Tibial nerve (tissue), 4 donors: ENCODE data around the gene FGGY. TPM values are rescaled to one million over a fixed set of nuclear protein-coding genes. Genes with fewer than 3 reads are reported as not detected.

ENCODE experiments used
- DNase-seq, 2 donors: peaks; one replicate each; pipeline ENCODE4 v3.0.0-alpha.2; 2019; ENCODE audit warnings: low spot score in 2 of 2
- H3K27ac ChIP-seq, 4 donors: fragments of 200-600 bp; sonication (generic) in 3 of 4; one replicate each; pipeline ENCODE4 v1.5.1; 2017 to 2019; ENCODE audit warnings: mild to moderate bottlenecking in 1 of 4
- H3K27me3 ChIP-seq, 2 donors: fragments of 200-600 bp; sonication (generic) in 1 of 2; one replicate each; pipeline versions ENCODE4 v1.5.1 to v1.6.0; 2017 to 2019
- H3K36me3 ChIP-seq, 3 donors: fragments of 200-600 bp; sonication (generic); one replicate each; pipeline ENCODE4 v1.5.1; 2018 to 2019
- H3K4me1 ChIP-seq, 4 donors: fragments of 200-600 bp; sonication (generic) in 3 of 4; one replicate each; pipeline ENCODE4 v1.5.1; 2017 to 2019
- H3K4me3 ChIP-seq, 4 donors: fragments of 200-600 bp; sonication (generic) in 3 of 4; one replicate each; pipeline ENCODE4 v1.5.1; 2017 to 2019; ENCODE audit warnings: mild to moderate bottlenecking in 1 of 4, moderate library complexity in 1 of 4
- H3K9me3 ChIP-seq, 4 donors: fragments of 200-600 bp; sonication (generic) in 3 of 4; one replicate each; pipeline ENCODE4 v1.5.1; 2017 to 2019
- EP300 ChIP-seq, 2 donors: sonication (generic); formaldehyde crosslinking; IDR thresholded peaks; one replicate each; pipeline ENCODE4 v1.6.1; 2017; ENCODE audit warnings: antibody characterized with exemption in 2 of 2, mild to moderate bottlenecking in 1 of 2
- POLR2A ChIP-seq, 2 donors: fragments of 450-650 bp; IDR thresholded peaks; one replicate each; pipeline ENCODE4 v1.6.1; 2017; ENCODE audit warnings: antibody characterized with exemption in 2 of 2, mild to moderate bottlenecking in 2 of 2, moderate library complexity in 2 of 2
- WGBS, 2 donors: methylation state at CpG; one replicate each; pipeline ENCODE4 v1.1.5; 2018; 5-methylcytosine and 5-hydroxymethylcytosine counted together
- total RNA-seq, 4 donors: library from RNA; depleted of rRNA; stranded (reverse); fragments of >200 nt; gene quantifications; one replicate each; pipeline ENCODE4 v1.1.0, GENCODE V29; 2016
- TF ChIP-seq, protein P1 (sequence below), 5 experiments: fragments of 200-600 bp in 3 of 5; fragments of 450-650 bp in 2 of 5; sonication (generic) in 3 of 5; IDR thresholded peaks; one replicate each; pipeline ENCODE4 v1.5.1; 2016 to 2019; ENCODE audit warnings: antibody characterized with exemption in 5 of 5, mild to moderate bottlenecking in 3 of 5, moderate library complexity in 2 of 5

The FGGY gene
- total RNA-seq, 4 donors from 2014 or later: 27.0 to 40.6 (median 32.9) TPM

DNA sequence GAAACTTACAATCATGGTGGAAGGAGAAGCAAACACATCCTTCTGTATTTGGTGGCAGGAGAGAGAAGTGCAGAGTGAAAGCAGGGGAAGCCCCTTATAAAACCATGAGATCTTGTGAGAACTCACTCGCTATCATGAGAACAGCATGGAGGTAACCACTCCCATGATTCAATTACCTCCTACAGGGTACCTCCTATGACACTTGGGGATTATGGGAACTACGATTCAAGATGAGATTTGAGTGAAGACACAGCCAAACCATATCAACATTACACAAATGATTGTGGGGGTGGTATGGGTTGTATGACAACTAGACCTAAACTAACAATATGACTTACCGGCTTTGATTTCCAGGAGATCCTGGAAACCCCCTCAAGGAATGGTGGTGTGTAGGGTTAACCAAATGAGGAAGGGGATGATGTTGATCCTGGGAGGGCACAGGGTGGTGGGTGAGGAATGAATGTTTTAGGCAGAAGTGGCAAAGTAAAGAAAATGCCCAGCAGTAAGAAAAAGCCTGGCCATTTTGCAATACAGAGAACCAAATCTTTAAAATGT lies 80.5 kb downstream of the FGGY start:
- H3K4me1 ChIP-seq: no peaks in the 10 kb centered on the region
- H3K36me3 ChIP-seq: peaks cover 0 to 6% (median 0%) of the 10 kb centered on the region in 3 donors
- 82 to 100% methylated on average over 3 of the region's 3 CpGs for WGBS, 2 donors
- H3K9me3 ChIP-seq: no peaks in the 10 kb centered on the region
- no peak for DNase-seq
- no peaks in the 10 kb centered on the region for H3K27me3 ChIP-seq
- H3K27ac ChIP-seq: no peak overlapping the region
- TF ChIP-seq POLR2A (IDR thresholded peaks at IDR 0.05): no peak
- no peak for TF ChIP-seq EP300 (IDR thresholded peaks at IDR 0.05)
- TF ChIP-seq, protein P1, sequence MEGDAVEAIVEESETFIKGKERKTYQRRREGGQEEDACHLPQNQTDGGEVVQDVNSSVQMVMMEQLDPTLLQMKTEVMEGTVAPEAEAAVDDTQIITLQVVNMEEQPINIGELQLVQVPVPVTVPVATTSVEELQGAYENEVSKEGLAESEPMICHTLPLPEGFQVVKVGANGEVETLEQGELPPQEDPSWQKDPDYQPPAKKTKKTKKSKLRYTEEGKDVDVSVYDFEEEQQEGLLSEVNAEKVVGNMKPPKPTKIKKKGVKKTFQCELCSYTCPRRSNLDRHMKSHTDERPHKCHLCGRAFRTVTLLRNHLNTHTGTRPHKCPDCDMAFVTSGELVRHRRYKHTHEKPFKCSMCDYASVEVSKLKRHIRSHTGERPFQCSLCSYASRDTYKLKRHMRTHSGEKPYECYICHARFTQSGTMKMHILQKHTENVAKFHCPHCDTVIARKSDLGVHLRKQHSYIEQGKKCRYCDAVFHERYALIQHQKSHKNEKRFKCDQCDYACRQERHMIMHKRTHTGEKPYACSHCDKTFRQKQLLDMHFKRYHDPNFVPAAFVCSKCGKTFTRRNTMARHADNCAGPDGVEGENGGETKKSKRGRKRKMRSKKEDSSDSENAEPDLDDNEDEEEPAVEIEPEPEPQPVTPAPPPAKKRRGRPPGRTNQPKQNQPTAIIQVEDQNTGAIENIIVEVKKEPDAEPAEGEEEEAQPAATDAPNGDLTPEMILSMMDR (IDR thresholded peaks at IDR 0.05): no peak
- no peak overlapping the region for H3K4me3 ChIP-seq

DNA sequence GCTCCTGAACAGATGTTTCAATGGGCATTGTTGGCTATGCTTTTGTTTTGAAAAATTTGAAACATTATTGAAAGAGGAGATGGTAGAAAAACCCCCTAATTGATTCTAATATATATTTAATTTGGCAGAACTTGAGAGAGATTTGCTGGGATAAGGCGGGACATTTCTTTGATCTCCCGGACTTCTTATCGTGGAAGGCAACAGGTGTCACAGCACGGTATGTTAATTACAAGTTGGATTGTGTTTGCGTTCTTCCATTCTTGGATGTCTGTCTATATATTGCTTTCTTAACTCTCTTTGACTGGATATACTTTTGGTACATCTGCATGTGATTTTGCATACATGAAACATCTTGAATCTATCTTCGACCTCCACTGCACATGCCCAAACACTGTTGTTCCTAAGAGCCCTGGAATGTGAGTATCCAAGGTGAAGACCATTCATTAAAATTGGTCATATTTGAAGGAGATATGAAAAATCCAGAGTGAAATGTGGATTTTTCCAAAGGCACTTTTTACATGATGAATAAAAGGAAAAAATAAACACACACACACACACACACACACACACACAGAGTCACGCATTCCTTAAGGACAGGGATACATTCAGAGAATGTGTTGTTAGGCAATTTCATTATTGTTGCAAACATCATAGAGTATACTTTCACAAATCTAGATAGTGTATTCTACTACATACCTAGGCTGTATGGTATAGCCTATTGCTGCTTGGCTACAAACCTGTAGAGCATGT lies 81.9 kb downstream of the FGGY start:
- TF ChIP-seq POLR2A (IDR thresholded peaks at IDR 0.05) (no peak), EP300 (IDR thresholded peaks at IDR 0.05) (no peak)
- TF ChIP-seq, protein P1 (IDR thresholded peaks at IDR 0.05): no peak
- H3K27me3 ChIP-seq: no peaks in the 10 kb centered on the region
- WGBS, 2 donors: 75 to 85% methylated on average over 7 of the region's 7 CpGs
- H3K4me1 ChIP-seq: no peaks in the 10 kb centered on the region
- H3K36me3 ChIP-seq: peaks cover 0 to 6% (median 0%) of the 10 kb centered on the region in 3 donors
- no peak overlapping the region for H3K27ac ChIP-seq
- H3K4me3 ChIP-seq: no peak overlapping the region
- H3K9me3 ChIP-seq: no peaks in the 10 kb centered on the region
- DNase-seq: no peak

DNA sequence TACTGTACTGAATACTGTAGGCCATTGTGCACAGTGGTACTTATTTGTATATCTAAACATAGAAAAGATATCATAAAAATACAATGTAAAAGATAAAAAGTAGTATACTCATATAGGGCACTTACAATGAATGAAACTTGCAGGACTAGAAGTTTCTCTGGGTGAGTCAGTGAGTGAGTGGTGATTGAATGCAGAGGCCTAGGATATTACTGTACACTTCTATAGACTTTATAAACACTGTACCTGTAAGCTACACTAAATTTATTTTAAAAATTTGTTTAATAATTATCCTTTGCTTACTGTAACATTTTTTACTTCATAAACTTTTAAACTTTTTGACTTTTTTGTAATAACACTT lies 82.5 kb downstream of the FGGY start:
- Histone ChIP-seq H3K4me1 (no peaks in the 10 kb centered on the region), H3K36me3 (peaks cover 0 to 6% (median 0%) of the 10 kb centered on the region in 3 donors), H3K9me3 (no peaks in the 10 kb centered on the region), H3K27me3 (no peaks in the 10 kb centered on the region), H3K4me3 (no peak overlapping the region), H3K27ac (no peak overlapping the region)
- DNase-seq: no peak
- TF ChIP-seq POLR2A (IDR thresholded peaks at IDR 0.05) (no peak), EP300 (IDR thresholded peaks at IDR 0.05) (no peak)
- TF ChIP-seq, protein P1 (IDR thresholded peaks at IDR 0.05): no peak

DNA sequence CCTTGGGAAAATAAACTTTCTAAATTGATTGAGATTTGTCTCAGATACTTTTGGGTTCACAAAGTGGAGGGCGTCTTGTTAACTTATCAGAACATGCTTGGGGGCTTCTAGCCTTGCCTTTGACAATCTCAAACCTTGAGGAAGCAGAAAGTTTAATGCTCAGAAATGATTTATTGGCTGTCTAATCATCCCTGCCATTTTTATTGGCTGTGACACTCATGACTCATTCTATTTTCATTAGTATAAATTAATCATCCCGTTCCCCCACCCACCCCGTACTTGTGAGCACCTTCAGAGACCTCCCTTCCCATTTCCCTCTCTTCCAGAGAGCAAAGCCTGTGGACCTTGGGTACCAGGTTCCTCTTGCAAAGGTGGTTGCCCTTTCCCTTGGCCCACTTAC lies 87.1 kb downstream of the FGGY start:
- no peak overlapping the region for H3K27ac ChIP-seq
- TF ChIP-seq POLR2A (IDR thresholded peaks at IDR 0.05) (no peak), EP300 (IDR thresholded peaks at IDR 0.05) (no peak)
- TF ChIP-seq, protein P1 (IDR thresholded peaks at IDR 0.05): no peak
- no peaks in the 10 kb centered on the region for H3K27me3 ChIP-seq
- peaks cover 0 to 6% (median 0%) of the 10 kb centered on the region in 3 donors for H3K36me3 ChIP-seq
- no peaks in the 10 kb centered on the region for H3K9me3 ChIP-seq
- H3K4me1 ChIP-seq: no peaks in the 10 kb centered on the region
- H3K4me3 ChIP-seq: no peak overlapping the region
- WGBS, 2 donors: 67 to 75% methylated on average over 3 of the region's 3 CpGs
- no peak for DNase-seq

DNA sequence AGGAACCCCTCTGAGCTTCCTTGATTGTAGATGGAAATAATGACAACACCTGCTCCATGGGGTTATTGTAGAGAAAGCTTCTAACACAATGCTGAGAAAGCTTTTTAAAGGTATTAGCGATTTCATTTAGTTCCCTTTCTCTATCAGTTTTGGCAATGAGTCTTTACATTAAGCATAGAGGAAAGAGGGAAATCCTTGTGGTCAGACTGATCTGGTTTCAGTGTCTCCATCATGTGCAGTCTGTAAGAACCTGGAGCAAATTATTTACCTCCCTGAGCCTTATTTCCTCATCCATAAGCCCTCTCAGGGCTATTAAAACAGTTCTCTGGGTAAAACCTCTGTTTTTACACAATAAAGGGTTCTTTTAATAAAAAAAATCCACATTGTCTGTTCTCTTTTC lies 87.5 kb downstream of the FGGY start:
- 44 to 46% methylated on average over 1 of the region's 1 CpG for WGBS, 2 donors
- H3K36me3 ChIP-seq: peaks cover 0 to 6% (median 0%) of the 10 kb centered on the region in 3 donors
- TF ChIP-seq, protein P1 (IDR thresholded peaks at IDR 0.05): no peak
- TF ChIP-seq EP300 (IDR thresholded peaks at IDR 0.05): no peak
- H3K27me3 ChIP-seq: no peaks in the 10 kb centered on the region
- H3K27ac ChIP-seq: no peak overlapping the region
- no peak overlapping the region for H3K4me3 ChIP-seq
- no peak for DNase-seq
- H3K4me1 ChIP-seq: no peaks in the 10 kb centered on the region
- H3K9me3 ChIP-seq: no peaks in the 10 kb centered on the region
